OCI-LY7 (cell line): Measurements from ENCODE around the gene KDM6B. TPM values are rescaled to one million over a fixed set of nuclear protein-coding genes. Genes with fewer than 3 reads are reported as not detected.

Source experiments
- BruUV-seq: library from RNA; stranded (reverse); fragments of 400-500 nt; replicated peaks from 2 replicates; lab custom pipeline; 2021; lab: Mats Ljungman, UMichigan
- CTCF ChIA-PET: fragments of 300-600 bp; sonication (Branson Sonifier 250); formaldehyde crosslinking; loops from one replicate; lab custom pipeline; 2022; ENCODE audit warnings: antibody characterized with exemption; ENCODE audit not compliant: unreplicated experiment; lab: Charles Lee
- POLR2A ChIA-PET: fragments of 300-600 bp; sonication (Branson Sonifier 250); formaldehyde crosslinking; loops from one replicate; lab custom pipeline; 2022; ENCODE audit warnings: antibody characterized with exemption; lab: Charles Lee
- DNase-seq: peaks from one replicate; pipeline ENCODE4 v3.0.0-alpha.2; 2015; ENCODE audit warnings: low spot score
- H2AFZ ChIP-seq: fragments of 200-600 bp; sonication (generic), shearing (Covaris generic); 2 replicates; pipeline ENCODE4 v1.6.1; 2014; ENCODE audit warnings: mild to moderate bottlenecking, antibody characterized with exemption, low read length, moderate library complexity
- H3K27ac ChIP-seq: fragments of 200-600 bp; sonication (generic); 2 replicates; pipeline ENCODE4 v1.5.1; 2014; ENCODE audit warnings: mixed run types, low read depth, mild to moderate bottlenecking, moderate library complexity, low read length, inconsistent platforms; ENCODE audit not compliant: poor library complexity, severe bottlenecking
- H3K36me3 ChIP-seq: fragments of 200-600 bp; sonication (generic); 2 replicates; pipeline ENCODE4 v1.6.1; 2014; ENCODE audit warnings: mild to moderate bottlenecking, antibody characterized with exemption, low read length, moderate library complexity, mixed read lengths; ENCODE audit not compliant: insufficient read depth
- H3K4me1 ChIP-seq: fragments of 200-600 bp; sonication (generic); 2 replicates; pipeline ENCODE4 v1.5.1; 2014; ENCODE audit warnings: mild to moderate bottlenecking, low read length; ENCODE audit not compliant: insufficient read depth, poor library complexity, severe bottlenecking
- H3K4me2 ChIP-seq: fragments of 200-600 bp; sonication (generic); 2 replicates; pipeline ENCODE4 v1.6.1; 2014; ENCODE audit warnings: mild to moderate bottlenecking, low read length
- H3K4me3 ChIP-seq: fragments of 200-600 bp; sonication (generic); 2 replicates; pipeline ENCODE4 v1.5.1; 2014; ENCODE audit warnings: mild to moderate bottlenecking, low read depth, low read length; ENCODE audit not compliant: poor library complexity, severe bottlenecking
- H3K79me2 ChIP-seq: fragments of 200-600 bp; sonication (generic); 2 replicates; pipeline ENCODE4 v1.6.1; 2016; ENCODE audit warnings: low read depth, mild to moderate bottlenecking, low read length, moderate library complexity, mixed read lengths; ENCODE audit not compliant: insufficient read depth
- H3K9me2 ChIP-seq: fragments of 200-600 bp; sonication (generic); 2 replicates; pipeline ENCODE4 v1.6.1; 2016; ENCODE audit warnings: mild to moderate bottlenecking, low read length, mixed read lengths; ENCODE audit not compliant: insufficient read depth
- H3K9me3 ChIP-seq: fragments of 200-600 bp; sonication (generic); 2 replicates; pipeline ENCODE4 v1.6.1; 2014; ENCODE audit warnings: mild to moderate bottlenecking, mixed run types, low read length, mixed read lengths
- H4K20me1 ChIP-seq: fragments of 200-600 bp; sonication (generic); 2 replicates; pipeline ENCODE4 v1.6.1; 2014; ENCODE audit warnings: mild to moderate bottlenecking, antibody characterized with exemption, low read length, moderate library complexity, mixed read lengths; ENCODE audit not compliant: insufficient read depth
- EZH2phosphoT487 ChIP-seq: fragments of 200-600 bp; sonication (generic); IDR thresholded peaks from 2 replicates; pipeline ENCODE4 v1.6.1; 2018; ENCODE audit warnings: low read depth, borderline replicate concordance, mild to moderate bottlenecking, mixed run types, antibody characterized with exemption, low read length, moderate library complexity, mixed read lengths
- intact Hi-C: fragments of 100-400 bp; cut with micrococcal nuclease; formaldehyde crosslinking; loops from one replicate; pipeline ENCODE4 v1.10.0; 2022; ENCODE audit not compliant: unreplicated experiment
- total RNA-seq, 2 experiments: library from RNA; depleted of rRNA in 1 of 2; stranded (reverse); fragments of >200 nt in 1 of 2; shearing (Covaris generic) in 1 of 2; gene quantifications; 2 replicates each; pipeline ENCODE4 v1.2.3, GENCODE V29; 2014 to 2022
- TF ChIP-seq, protein P1 (sequence below): fragments of 200-600 bp; sonication (generic); conservative IDR thresholded peaks from 2 replicates; pipeline ENCODE4 v1.5.1; 2014; ENCODE audit warnings: mild to moderate bottlenecking, antibody characterized with exemption, low read length, moderate library complexity, mixed read lengths

KDM6B gene
- total RNA-seq, 2 experiments from 2014 or later, result 10.0 to 62.9 TPM

- H3K4me2 ChIP-seq, result no peak overlapping the region
- no peak overlapping the region for H3K4me3 ChIP-seq
- no peak for DNase-seq
- no peaks in the 10 kb centered on the region for H3K79me2 ChIP-seq
- intact Hi-C loops, result loop anchor here (10.0 kb wide), 1 partner anchor 70 kb away; no protein-coding TSS in a partner anchor
- H3K9me2 ChIP-seq, result no peaks in the 10 kb centered on the region
- ChIA-PET CTCF (no interaction called here), POLR2A (no interaction called here)
- no peak for TF ChIP-seq EZH2phosphoT487
- TF ChIP-seq, protein P1, sequence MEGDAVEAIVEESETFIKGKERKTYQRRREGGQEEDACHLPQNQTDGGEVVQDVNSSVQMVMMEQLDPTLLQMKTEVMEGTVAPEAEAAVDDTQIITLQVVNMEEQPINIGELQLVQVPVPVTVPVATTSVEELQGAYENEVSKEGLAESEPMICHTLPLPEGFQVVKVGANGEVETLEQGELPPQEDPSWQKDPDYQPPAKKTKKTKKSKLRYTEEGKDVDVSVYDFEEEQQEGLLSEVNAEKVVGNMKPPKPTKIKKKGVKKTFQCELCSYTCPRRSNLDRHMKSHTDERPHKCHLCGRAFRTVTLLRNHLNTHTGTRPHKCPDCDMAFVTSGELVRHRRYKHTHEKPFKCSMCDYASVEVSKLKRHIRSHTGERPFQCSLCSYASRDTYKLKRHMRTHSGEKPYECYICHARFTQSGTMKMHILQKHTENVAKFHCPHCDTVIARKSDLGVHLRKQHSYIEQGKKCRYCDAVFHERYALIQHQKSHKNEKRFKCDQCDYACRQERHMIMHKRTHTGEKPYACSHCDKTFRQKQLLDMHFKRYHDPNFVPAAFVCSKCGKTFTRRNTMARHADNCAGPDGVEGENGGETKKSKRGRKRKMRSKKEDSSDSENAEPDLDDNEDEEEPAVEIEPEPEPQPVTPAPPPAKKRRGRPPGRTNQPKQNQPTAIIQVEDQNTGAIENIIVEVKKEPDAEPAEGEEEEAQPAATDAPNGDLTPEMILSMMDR, result no peak
- H4K20me1 ChIP-seq, result no peaks in the 10 kb centered on the region
- no peaks in the 10 kb centered on the region for H3K9me3 ChIP-seq
- H3K27ac ChIP-seq, result no peak overlapping the region
- no peaks in the 10 kb centered on the region for H3K36me3 ChIP-seq
- BruUV-seq, result no TSS peak
- H2AFZ ChIP-seq, result no peak overlapping the region
- H3K4me1 ChIP-seq, result no peaks in the 10 kb centered on the region
Observed at GRCh38 chr17:7814969-7815368, 19.0 kb upstream of the KDM6B start.

- no peaks in the 10 kb centered on the region for H3K9me3 ChIP-seq
Observed at GRCh38 chr17:7816926-7817642, 16.9 kb upstream of the KDM6B start.

More at GRCh38 chr17:7816926-7817642, 16.9 kb upstream of the KDM6B start:
- Histone ChIP-seq H3K4me1 (no peaks in the 10 kb centered on the region), H3K79me2 (no peaks in the 10 kb centered on the region), H3K36me3 (no peaks in the 10 kb centered on the region), H3K4me2 (no peak overlapping the region), H2AFZ (no peak overlapping the region), H3K4me3 (no peak overlapping the region), H3K27ac (no peak overlapping the region), H4K20me1 (no peaks in the 10 kb centered on the region), H3K9me2 (no peaks in the 10 kb centered on the region)
- no peak for TF ChIP-seq EZH2phosphoT487
- TF ChIP-seq, protein P1, result no peak
- intact Hi-C loops, result loop anchor here (10.0 kb wide), 1 partner anchor 72 kb away; no protein-coding TSS in a partner anchor
- ChIA-PET POLR2A (no interaction called here), CTCF (no interaction called here)
- no TSS peak for BruUV-seq
- no peak for DNase-seq
